Neural cell (in vitro differentiated cells): ENCODE data around the gene DSCAML1.

Source experiments
- CTCF ChIP-seq: fragments of 450-650 bp; IDR thresholded peaks from 2 replicates; pipeline ENCODE4 v1.5.1; 2014; ENCODE audit warnings: antibody characterized with exemption, mild to moderate bottlenecking, moderate library complexity; ENCODE audit not compliant: poor library complexity, severe bottlenecking
- TAF1 ChIP-seq: IDR thresholded peaks from 2 replicates; pipeline ENCODE4 v1.6.1; 2012; ENCODE audit warnings: low read depth

GRCh38 chr11:117449111-117449693, 347.8 kb downstream of the DSCAML1 start:
- TF ChIP-seq CTCF (no peak), TAF1 (no peak)
